Body of pancreas (tissue), 4 donors: ENCODE data around the gene SEMA3D. TPM values are rescaled to one million over a fixed set of nuclear protein-coding genes. Genes with fewer than 3 reads are reported as not detected.

Experiments used
- ATAC-seq: fragments of 150-250 bp; one replicate; pipeline ENCODE4 v1.9.1; 2016
- DNase-seq, 4 donors: peaks; one replicate each; pipeline ENCODE4 v3.0.0-alpha.2; 2019
- H3K27ac ChIP-seq, 4 donors: fragments of 200-600 bp; sonication (generic); 1 replicate in 3 of 4; 2 replicates in 1 of 4; pipeline versions ENCODE4 v1.5.1 to v1.6.1; 2016 to 2019; ENCODE audit warnings: mild to moderate bottlenecking in 1 of 4, mixed read lengths in 1 of 4, moderate library complexity in 1 of 4
- H3K27me3 ChIP-seq, 2 donors: fragments of 200-600 bp; sonication (generic); one replicate each; pipeline ENCODE4 v1.6.0; 2016; ENCODE audit warnings: mild to moderate bottlenecking in 1 of 2
- H3K36me3 ChIP-seq, 2 donors: fragments of 200-600 bp; sonication (generic); replicated peaks in 1 of 2; 2 replicates each; pipeline ENCODE4 v1.5.1; 2016; ENCODE audit warnings: low read depth in 2 of 2; ENCODE audit not compliant: insufficient read depth in 1 of 2
- H3K4me1 ChIP-seq: fragments of 200-600 bp; sonication (generic); one replicate; pipeline ENCODE4 v1.6.0; 2016
- H3K4me3 ChIP-seq, 2 donors: fragments of 200-600 bp; sonication (generic); 1 replicate in 1 of 2; 2 replicates in 1 of 2; pipeline ENCODE4 v1.5.1; 2016 to 2019
- H3K9me3 ChIP-seq, 3 donors: fragments of 200-600 bp; sonication (generic); 1 replicate in 2 of 3; 2 replicates in 1 of 3; pipeline ENCODE4 v1.5.1; 2016
- CTCF ChIP-seq, 7 experiments: fragments of 450-650 bp in 4 of 7; fragments of 200-600 bp in 3 of 7; sonication (generic) in 3 of 7; IDR thresholded peaks; one replicate each; pipeline ENCODE4 v1.5.1; 2016 to 2019; ENCODE audit warnings: antibody characterized with exemption in 7 of 7
- POLR2A ChIP-seq, 3 donors: fragments of 450-650 bp; IDR thresholded peaks; one replicate each; pipeline ENCODE4 v1.6.1; 2016; ENCODE audit warnings: antibody characterized with exemption in 3 of 3, mild to moderate bottlenecking in 2 of 3
- WGBS, 2 donors: methylation state at CpG; one replicate each; pipeline ENCODE4 v1.1.5; 2017; 5-methylcytosine and 5-hydroxymethylcytosine counted together
- intact Hi-C: fragments of 100-400 bp; cut with DNase I; formaldehyde crosslinking; loops from one replicate; pipeline ENCODE4 v1.15.1; 2023
- total RNA-seq, 2 donors: library from RNA; depleted of rRNA; stranded (reverse); fragments of >200 nt; gene quantifications; one replicate each; pipeline ENCODE4 v1.1.0, GENCODE V29; 2016

The SEMA3D gene
- total RNA-seq, 2 donors from 2014 or later, result 0.66 to 1.3 TPM

GRCh38 chr7:85144771-85145170, 42.1 kb downstream of the SEMA3D start:
- DNase-seq, result no peak
- Histone ChIP-seq H3K36me3 (no peaks in the 10 kb centered on the region), H3K27ac (no peak overlapping the region), H3K4me3 (no peak overlapping the region), H3K4me1 (no peaks in the 10 kb centered on the region), H3K27me3 (no peaks in the 10 kb centered on the region), H3K9me3 (no peaks in the 10 kb centered on the region)
- 38 to 40% methylated on average over 1 of the region's 1 CpG for whole genome bisulfite sequencing, 2 donors
- TF ChIP-seq CTCF (IDR thresholded peaks at IDR 0.05) (no peak), POLR2A (IDR thresholded peaks at IDR 0.05) (no peak)
- ATAC-seq, result no peak
- intact Hi-C loops, result no loop called here

GRCh38 chr7:85135977-85136376, 50.9 kb downstream of the SEMA3D start:
- no peak for TF ChIP-seq CTCF (IDR thresholded peaks at IDR 0.05)
- TF ChIP-seq POLR2A (IDR thresholded peaks at IDR 0.05), result no peak
- Histone ChIP-seq H3K27me3 (no peaks in the 10 kb centered on the region), H3K27ac (no peak overlapping the region), H3K36me3 (no peaks in the 10 kb centered on the region), H3K9me3 (no peaks in the 10 kb centered on the region), H3K4me1 (no peaks in the 10 kb centered on the region), H3K4me3 (no peak overlapping the region)
- ATAC-seq (no peak), DNase-seq (no peak)
- 55 to 57% methylated on average over 2 of the region's 2 CpGs for WGBS, 2 donors
- intact Hi-C loops, result no loop called here

DNA sequence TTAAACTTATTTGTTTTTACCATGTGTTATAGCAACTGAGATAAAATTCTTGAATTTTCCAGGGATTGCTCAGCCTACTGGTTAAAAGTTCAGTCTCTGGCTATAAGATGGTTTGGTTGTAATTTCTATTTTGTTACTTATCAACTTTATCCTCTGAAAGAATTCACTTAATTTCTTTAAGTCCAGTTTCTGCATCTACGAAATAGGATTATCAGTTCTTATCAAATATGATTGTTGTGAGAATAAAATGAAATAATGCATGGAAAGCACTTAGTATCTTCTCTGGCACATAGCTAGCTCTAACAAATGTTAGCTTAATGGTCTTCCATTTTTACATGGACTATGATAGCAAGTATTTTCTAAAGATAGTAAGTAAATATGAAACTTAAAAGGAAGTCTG, 53.3 kb downstream of the SEMA3D start:
- H3K27ac ChIP-seq, result no peak overlapping the region
- ATAC-seq, result no peak
- 33 to 52% methylated on average over 1 of the region's 1 CpG for WGBS, 2 donors
- no peaks in the 10 kb centered on the region for H3K27me3 ChIP-seq
- no peak overlapping the region for H3K4me3 ChIP-seq
- no peaks in the 10 kb centered on the region for H3K9me3 ChIP-seq
- DNase-seq, result no peak
- TF ChIP-seq CTCF (IDR thresholded peaks at IDR 0.05) (no peak), POLR2A (IDR thresholded peaks at IDR 0.05) (no peak)
- no peaks in the 10 kb centered on the region for H3K4me1 ChIP-seq
- intact Hi-C loops, result no loop called here
- no peaks in the 10 kb centered on the region for H3K36me3 ChIP-seq

GRCh38 chr7:85133006-85133405, 53.9 kb downstream of the SEMA3D start:
- H3K4me1 ChIP-seq, result no peaks in the 10 kb centered on the region
- H3K27ac ChIP-seq, result no peak overlapping the region
- H3K4me3 ChIP-seq, result no peak overlapping the region
- H3K36me3 ChIP-seq, result no peaks in the 10 kb centered on the region
- no peak for ATAC-seq
- intact Hi-C loops, result no loop called here
- no peaks in the 10 kb centered on the region for H3K9me3 ChIP-seq
- 75 to 78% methylated on average over 2 of the region's 2 CpGs for WGBS, 2 donors
- DNase-seq, result no peak
- no peak for TF ChIP-seq CTCF (IDR thresholded peaks at IDR 0.05)
- no peaks in the 10 kb centered on the region for H3K27me3 ChIP-seq

GRCh38 chr7:85130702-85131101, 56.2 kb downstream of the SEMA3D start:
- H3K4me1 ChIP-seq, result no peaks in the 10 kb centered on the region
- TF ChIP-seq CTCF (IDR thresholded peaks at IDR 0.05) (no peak), POLR2A (IDR thresholded peaks at IDR 0.05) (no peak)
- no peaks in the 10 kb centered on the region for H3K9me3 ChIP-seq
- intact Hi-C loops, result no loop called here
- no peaks in the 10 kb centered on the region for H3K27me3 ChIP-seq
- 65 to 81% methylated on average over 4 of the region's 4 CpGs for WGBS, 2 donors
- no peak overlapping the region for H3K27ac ChIP-seq
- no peak for ATAC-seq
- peak in 3 of 4 donors; percentile 5 to 46 (median 31) for DNase-seq
- no peaks in the 10 kb centered on the region for H3K36me3 ChIP-seq
- no peak overlapping the region for H3K4me3 ChIP-seq
